SK-N-SH (cell line): ENCODE results near the gene MAP7. TPM values are rescaled to one million over a fixed set of nuclear protein-coding genes. Genes with fewer than 3 reads are reported as not detected.

ENCODE experiments used
- CTCF ChIA-PET: fragments of 300-600, 350-600 bp; formaldehyde crosslinking; extraction: SDS; loops from one replicate; lab custom pipeline; 2021; lab: Yijun Ruan, JAX
- POLR2A ChIA-PET: fragments of 350-600 bp; sonication (Branson Sonifier 250); formaldehyde crosslinking; extraction: SDS; loops from one replicate; lab custom pipeline; 2020; ENCODE audit warnings: antibody characterized with exemption, inconsistent platforms; lab: Yijun Ruan, JAX
- DNase-seq: peaks from one replicate; pipeline ENCODE4 v3.0.0; 2012
- H2AFZ ChIP-seq: fragments of 200-600 bp; sonication (generic); 2 replicates; pipeline ENCODE4 v1.8.1; 2016; ENCODE audit warnings: antibody characterized with exemption, mild to moderate bottlenecking, low read depth
- H3F3A ChIP-seq: fragments of 200-600 bp; sonication (generic); replicated peaks from 2 replicates; pipeline ENCODE3; 2016; ENCODE audit warnings: antibody characterized with exemption, mild to moderate bottlenecking; ENCODE audit not compliant: insufficient read depth
- H3K27ac ChIP-seq, 2 experiments: fragments of 200-500 bp in 1 of 2; fragments of 200-600 bp in 1 of 2; sonication (Bioruptor generic) in 1 of 2; sonication (generic), shearing (Covaris generic) in 1 of 2; 2 replicates each; pipeline versions ENCODE4 v1.5.1 to v1.6.1; 2014 to 2016; ENCODE audit warnings: low read depth in 2 of 2, inconsistent platforms in 1 of 2, low read length in 1 of 2, mild to moderate bottlenecking in 1 of 2, mixed read lengths in 1 of 2
- H3K27me3 ChIP-seq: fragments of 200-600 bp; sonication (generic), shearing (Covaris generic); 2 replicates; pipeline ENCODE4 v1.6.1; 2016; ENCODE audit warnings: mixed run types; ENCODE audit not compliant: insufficient read depth
- H3K36me3 ChIP-seq, 2 experiments: fragments of 200-500 bp in 1 of 2; fragments of 200-600 bp in 1 of 2; sonication (Bioruptor generic) in 1 of 2; sonication (generic) in 1 of 2; replicated peaks in 1 of 2; 2 replicates each; pipeline versions ENCODE3 to v1.5.1; 2014 to 2016; ENCODE audit warnings: low read length in 1 of 2, mild to moderate bottlenecking in 1 of 2; ENCODE audit not compliant: insufficient read depth in 2 of 2, control insufficient read depth in 1 of 2
- H3K4me1 ChIP-seq, 2 experiments: fragments of 200-500 bp in 1 of 2; fragments of 200-600 bp in 1 of 2; sonication (Bioruptor generic) in 1 of 2; sonication (generic), shearing (Covaris generic) in 1 of 2; 2 replicates each; pipeline versions ENCODE4 v1.5.1 to v1.6.1; 2014 to 2016; ENCODE audit warnings: low read depth in 1 of 2, low read length in 1 of 2, mixed run types in 1 of 2; ENCODE audit not compliant: insufficient read depth in 2 of 2, control insufficient read depth in 1 of 2
- H3K4me2 ChIP-seq: fragments of 200-600 bp; sonication (generic), shearing (Covaris generic); 2 replicates; pipeline ENCODE4 v1.6.1; 2017; ENCODE audit warnings: mixed run types
- H3K4me3 ChIP-seq, 2 experiments: fragments of 200-500 bp in 1 of 2; fragments of 200-600 bp in 1 of 2; sonication (Bioruptor generic) in 1 of 2; sonication (generic), shearing (Covaris generic) in 1 of 2; 2 replicates each; pipeline versions ENCODE4 v1.5.1 to v1.8.1; 2014 to 2016; ENCODE audit warnings: low read depth in 2 of 2, inconsistent platforms in 1 of 2, low read length in 1 of 2, mild to moderate bottlenecking in 1 of 2, mixed read lengths in 1 of 2, moderate library complexity in 1 of 2
- H3K79me2 ChIP-seq: fragments of 200-600 bp; sonication (generic); 2 replicates; pipeline ENCODE4 v1.8.1; 2017; ENCODE audit warnings: mild to moderate bottlenecking; ENCODE audit not compliant: insufficient read depth
- H3K9ac ChIP-seq: fragments of 200-600 bp; sonication (generic); 2 replicates; pipeline ENCODE4 v1.6.1; 2017; ENCODE audit warnings: mixed run types
- H3K9me2 ChIP-seq: fragments of 200-600 bp; sonication (generic); 2 replicates; pipeline ENCODE4 v1.6.1; 2017; ENCODE audit warnings: mixed run types
- H3K9me3 ChIP-seq: fragments of 200-600 bp; sonication (generic); 2 replicates; pipeline ENCODE4 v1.6.1; 2017; ENCODE audit warnings: mixed run types, mild to moderate bottlenecking, moderate library complexity
- H4K20me1 ChIP-seq: fragments of 200-600 bp; sonication (generic); 2 replicates; pipeline ENCODE4 v1.6.1; 2017; ENCODE audit warnings: mild to moderate bottlenecking, mixed run types; ENCODE audit not compliant: insufficient read depth
- ELF1 ChIP-seq: IDR thresholded peaks from 2 replicates; pipeline ENCODE4 v1.4.0; 2012
- EP300 ChIP-seq, 2 experiments: IDR thresholded peaks; 2 replicates each; pipeline versions ENCODE4 v1.4.0 to v1.6.1; 2012; ENCODE audit warnings: borderline replicate concordance in 1 of 2, low read depth in 1 of 2, low read length in 1 of 2
- FOSL2 ChIP-seq: IDR thresholded peaks from 2 replicates; pipeline ENCODE4 v1.4.0; 2012; ENCODE audit warnings: low read depth, mild to moderate bottlenecking, moderate library complexity, borderline replicate concordance
- FOXJ3 ChIP-seq: sonication (generic); formaldehyde crosslinking; IDR thresholded peaks from 2 replicates; pipeline ENCODE4 v1.5.1; 2020; ENCODE audit warnings: mild to moderate bottlenecking, missing genetic modification reagents
- GATA2 ChIP-seq: sonication (generic); formaldehyde crosslinking; IDR thresholded peaks from 2 replicates; pipeline ENCODE4 v1.5.0; 2020; ENCODE audit warnings: mild to moderate bottlenecking, missing genetic modification reagents
- JUND ChIP-seq: IDR thresholded peaks from 2 replicates; pipeline ENCODE4 v1.4.0; 2012
- MXI1 ChIP-seq: IDR thresholded peaks from 2 replicates; pipeline ENCODE4 v1.6.1; 2012; ENCODE audit warnings: mild to moderate bottlenecking, low read depth, low read length, improper control_type of control experiment
- NRF1 ChIP-seq: IDR thresholded peaks from 2 replicates; pipeline ENCODE4 v1.6.1; 2012; ENCODE audit warnings: low read depth, mild to moderate bottlenecking, low read length
- RCOR1 ChIP-seq: fragments of 150-350 bp; IDR thresholded peaks from 2 replicates; pipeline ENCODE4 v1.6.1; 2017; ENCODE audit warnings: antibody characterized with exemption, low read length
- RXRA ChIP-seq: IDR thresholded peaks from 2 replicates; pipeline ENCODE4 v1.4.0; 2012; ENCODE audit warnings: low read depth, mild to moderate bottlenecking, borderline replicate concordance
- YY1 ChIP-seq: IDR thresholded peaks from 2 replicates; pipeline ENCODE4 v1.4.0; 2012; ENCODE audit warnings: low read depth, mild to moderate bottlenecking
- polyA plus RNA-seq, 3 experiments: library from polyadenylated mRNA; depleted of rRNA; stranded (reverse); fragments of >200 nt; gene quantifications; 2 replicates each; pipeline ENCODE4 v1.2.3, GENCODE V29; 2012
- TF ChIP-seq, protein P1 (sequence below): fragments of 150-350 bp; IDR thresholded peaks from 2 replicates; pipeline ENCODE4 v1.6.1; 2017; ENCODE audit warnings: antibody characterized with exemption, low read length, low read depth, borderline replicate concordance
- TF ChIP-seq, protein P2 (sequence below): IDR thresholded peaks from 2 replicates; pipeline ENCODE4 v1.6.1; 2012; ENCODE audit warnings: mild to moderate bottlenecking, low read depth, low read length, moderate library complexity
- TF ChIP-seq, protein P3 (sequence below): fragments of 200-600 bp; sonication (generic); IDR thresholded peaks from 2 replicates; pipeline ENCODE4 v1.6.1; 2017; ENCODE audit warnings: antibody characterized with exemption, mild to moderate bottlenecking, moderate library complexity

MAP7 gene
- polyA plus RNA-seq, 1 of the 3 experiments (the other 2 are of a cell fraction), result 0.76 TPM

DNA sequence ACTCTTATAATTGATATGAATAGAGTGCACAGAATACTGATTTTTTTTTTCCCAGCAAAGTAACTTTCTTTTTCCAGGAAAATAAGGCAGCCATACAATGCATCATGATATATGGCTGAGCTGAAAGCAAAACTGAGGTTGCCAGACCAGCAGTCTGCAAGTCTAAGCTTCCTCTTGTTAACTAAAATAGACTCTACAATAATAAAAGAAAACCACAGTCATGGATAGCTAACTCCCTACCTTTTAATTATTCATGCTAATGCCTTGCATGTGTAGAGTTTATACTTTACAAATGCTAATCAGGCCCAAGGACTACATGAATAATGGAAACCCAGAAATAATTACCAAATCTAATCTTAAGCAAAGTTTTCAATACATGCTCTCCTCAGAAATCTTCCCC lies 47.4 kb downstream of the MAP7 start:
- DNase-seq, result no peak
- Histone ChIP-seq H3K9ac (no peak overlapping the region), H3K36me3 (no peaks in the 10 kb centered on the region), H3K9me2 (no peaks in the 10 kb centered on the region), H3K9me3 (no peaks in the 10 kb centered on the region), H3K4me2 (no peak overlapping the region), H2AFZ (no peak overlapping the region), H3K4me1 (peaks cover 0 to 20% of the 10 kb centered on the region in 2 experiments; a peak in 2 of 4 replicates), H3K79me2 (no peaks in the 10 kb centered on the region), H3K27me3 (no peaks in the 10 kb centered on the region), H3K4me3 (no peak overlapping the region), H3K27ac (peak overlapping the region in 1 of 2 experiments; percentile 51; a peak in 2 of 4 replicates), H4K20me1 (no peaks in the 10 kb centered on the region), H3F3A (no peaks in the 10 kb centered on the region)
- TF ChIP-seq ELF1 (no peak), JUND (no peak), EP300 (IDR thresholded peaks at IDR 0.05; ENCODE audit: borderline replicate concordance in 1 of 2, low read depth in 1 of 2, low read length in 1 of 2) (no peak), NRF1 (no peak), GATA2 (no peak), YY1 (no peak), FOXJ3 (CRISPR knock-in tag) (no peak), MXI1 (no peak), RXRA (no peak), FOSL2 (no peak), RCOR1 (no peak)
- TF ChIP-seq, protein P1, sequence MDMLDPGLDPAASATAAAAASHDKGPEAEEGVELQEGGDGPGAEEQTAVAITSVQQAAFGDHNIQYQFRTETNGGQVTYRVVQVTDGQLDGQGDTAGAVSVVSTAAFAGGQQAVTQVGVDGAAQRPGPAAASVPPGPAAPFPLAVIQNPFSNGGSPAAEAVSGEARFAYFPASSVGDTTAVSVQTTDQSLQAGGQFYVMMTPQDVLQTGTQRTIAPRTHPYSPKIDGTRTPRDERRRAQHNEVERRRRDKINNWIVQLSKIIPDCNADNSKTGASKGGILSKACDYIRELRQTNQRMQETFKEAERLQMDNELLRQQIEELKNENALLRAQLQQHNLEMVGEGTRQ, result no peak
- TF ChIP-seq, protein P2, sequence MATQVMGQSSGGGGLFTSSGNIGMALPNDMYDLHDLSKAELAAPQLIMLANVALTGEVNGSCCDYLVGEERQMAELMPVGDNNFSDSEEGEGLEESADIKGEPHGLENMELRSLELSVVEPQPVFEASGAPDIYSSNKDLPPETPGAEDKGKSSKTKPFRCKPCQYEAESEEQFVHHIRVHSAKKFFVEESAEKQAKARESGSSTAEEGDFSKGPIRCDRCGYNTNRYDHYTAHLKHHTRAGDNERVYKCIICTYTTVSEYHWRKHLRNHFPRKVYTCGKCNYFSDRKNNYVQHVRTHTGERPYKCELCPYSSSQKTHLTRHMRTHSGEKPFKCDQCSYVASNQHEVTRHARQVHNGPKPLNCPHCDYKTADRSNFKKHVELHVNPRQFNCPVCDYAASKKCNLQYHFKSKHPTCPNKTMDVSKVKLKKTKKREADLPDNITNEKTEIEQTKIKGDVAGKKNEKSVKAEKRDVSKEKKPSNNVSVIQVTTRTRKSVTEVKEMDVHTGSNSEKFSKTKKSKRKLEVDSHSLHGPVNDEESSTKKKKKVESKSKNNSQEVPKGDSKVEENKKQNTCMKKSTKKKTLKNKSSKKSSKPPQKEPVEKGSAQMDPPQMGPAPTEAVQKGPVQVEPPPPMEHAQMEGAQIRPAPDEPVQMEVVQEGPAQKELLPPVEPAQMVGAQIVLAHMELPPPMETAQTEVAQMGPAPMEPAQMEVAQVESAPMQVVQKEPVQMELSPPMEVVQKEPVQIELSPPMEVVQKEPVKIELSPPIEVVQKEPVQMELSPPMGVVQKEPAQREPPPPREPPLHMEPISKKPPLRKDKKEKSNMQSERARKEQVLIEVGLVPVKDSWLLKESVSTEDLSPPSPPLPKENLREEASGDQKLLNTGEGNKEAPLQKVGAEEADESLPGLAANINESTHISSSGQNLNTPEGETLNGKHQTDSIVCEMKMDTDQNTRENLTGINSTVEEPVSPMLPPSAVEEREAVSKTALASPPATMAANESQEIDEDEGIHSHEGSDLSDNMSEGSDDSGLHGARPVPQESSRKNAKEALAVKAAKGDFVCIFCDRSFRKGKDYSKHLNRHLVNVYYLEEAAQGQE, result no peak
- TF ChIP-seq, protein P3, sequence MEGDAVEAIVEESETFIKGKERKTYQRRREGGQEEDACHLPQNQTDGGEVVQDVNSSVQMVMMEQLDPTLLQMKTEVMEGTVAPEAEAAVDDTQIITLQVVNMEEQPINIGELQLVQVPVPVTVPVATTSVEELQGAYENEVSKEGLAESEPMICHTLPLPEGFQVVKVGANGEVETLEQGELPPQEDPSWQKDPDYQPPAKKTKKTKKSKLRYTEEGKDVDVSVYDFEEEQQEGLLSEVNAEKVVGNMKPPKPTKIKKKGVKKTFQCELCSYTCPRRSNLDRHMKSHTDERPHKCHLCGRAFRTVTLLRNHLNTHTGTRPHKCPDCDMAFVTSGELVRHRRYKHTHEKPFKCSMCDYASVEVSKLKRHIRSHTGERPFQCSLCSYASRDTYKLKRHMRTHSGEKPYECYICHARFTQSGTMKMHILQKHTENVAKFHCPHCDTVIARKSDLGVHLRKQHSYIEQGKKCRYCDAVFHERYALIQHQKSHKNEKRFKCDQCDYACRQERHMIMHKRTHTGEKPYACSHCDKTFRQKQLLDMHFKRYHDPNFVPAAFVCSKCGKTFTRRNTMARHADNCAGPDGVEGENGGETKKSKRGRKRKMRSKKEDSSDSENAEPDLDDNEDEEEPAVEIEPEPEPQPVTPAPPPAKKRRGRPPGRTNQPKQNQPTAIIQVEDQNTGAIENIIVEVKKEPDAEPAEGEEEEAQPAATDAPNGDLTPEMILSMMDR, result no peak
- ChIA-PET CTCF (interaction anchor here (0.7 kb wide), 1 partner anchor 9 kb away, joined by 3 read pairs; no protein-coding TSS in a partner anchor), POLR2A (no interaction called here)
